Subcutaneous adipose tissue (tissue), 4 donors: ENCODE data around the gene HBA2. TPM values are rescaled to one million over a fixed set of nuclear protein-coding genes. Genes with fewer than 3 reads are reported as not detected.

Experiments used
- CTCF ChIP-seq: fragments of 450-650 bp; IDR thresholded peaks from one replicate; pipeline ENCODE4 v1.5.1; 2016; ENCODE audit warnings: low read depth, mild to moderate bottlenecking, control low read depth, antibody characterized with exemption, moderate library complexity
- total RNA-seq, 4 donors: library from RNA; depleted of rRNA; stranded (reverse); fragments of >200 nt; gene quantifications; one replicate each; pipeline ENCODE4 v1.1.0, GENCODE V29; 2016

HBA2 gene
- total RNA-seq, 4 donors from 2014 or later, result 25.2 to 313 (median 90.4) TPM

GRCh38 chr16:140175-140857 is 32.4 kb upstream of the HBA2 start:
- no peak for TF ChIP-seq CTCF

- no peak for TF ChIP-seq CTCF
Measured at GRCh38 chr16:142405-142967, 30.2 kb upstream of the HBA2 start.

GRCh38 chr16:143047-143446 is 29.6 kb upstream of the HBA2 start:
- TF ChIP-seq CTCF, result no peak

- TF ChIP-seq CTCF, result no peak
Measured at GRCh38 chr16:143456-143855, 29.2 kb upstream of the HBA2 start.

GRCh38 chr16:144797-145252 is 27.9 kb upstream of the HBA2 start:
- no peak for TF ChIP-seq CTCF

- no peak for TF ChIP-seq CTCF
Measured at GRCh38 chr16:146646-147045, 26.0 kb upstream of the HBA2 start.

GRCh38 chr16:149024-149660 is 23.5 kb upstream of the HBA2 start:
- no peak for TF ChIP-seq CTCF
